GM23338 (cell line): ENCODE measurements around the gene SLC39A11. TPM values are rescaled to one million over a fixed set of nuclear protein-coding genes. Genes with fewer than 3 reads are reported as not detected.

Source experiments
- ATAC-seq: fragments of 200-7000 bp; cut with Tn5 transposase; 3 replicates; pipeline ENCODE4 v1.9.1; 2020
- DNase-seq: peaks from one replicate; pipeline ENCODE4 v3.0.0-alpha.2; 2015; ENCODE audit warnings: low spot score
- H2AFZ ChIP-seq: fragments of 200-600 bp; sonication (generic); 2 replicates; pipeline ENCODE4 v1.8.0; 2016; ENCODE audit warnings: antibody characterized with exemption, mild to moderate bottlenecking, moderate library complexity
- H3F3A ChIP-seq: fragments of 200-600 bp; sonication (generic); replicated peaks from 2 replicates; pipeline ENCODE4 v1.8.0; 2017; ENCODE audit warnings: antibody characterized with exemption, mixed run types, low read depth
- H3K27ac ChIP-seq: fragments of 200-600 bp; sonication (generic); 2 replicates; pipeline ENCODE4 v1.6.1; 2016; ENCODE audit warnings: low read depth
- H3K27me3 ChIP-seq: fragments of 200-600 bp; sonication (generic); 2 replicates; pipeline ENCODE4 v1.8.0; 2016; ENCODE audit warnings: mild to moderate bottlenecking, mixed run types, moderate library complexity; ENCODE audit not compliant: insufficient read depth
- H3K36me3 ChIP-seq: fragments of 200-600 bp; sonication (generic); 2 replicates; pipeline ENCODE4 v1.8.0; 2016; ENCODE audit warnings: mild to moderate bottlenecking; ENCODE audit not compliant: insufficient read depth
- H3K4me1 ChIP-seq: fragments of 200-600 bp; sonication (generic); 2 replicates; pipeline ENCODE4 v1.8.0; 2016; ENCODE audit warnings: mild to moderate bottlenecking, moderate library complexity; ENCODE audit not compliant: insufficient read depth
- H3K4me2 ChIP-seq: fragments of 200-600 bp; sonication (generic); 2 replicates; pipeline ENCODE4 v1.7.1; 2017; ENCODE audit warnings: mixed run types
- H3K4me3 ChIP-seq: fragments of 200-600 bp; sonication (generic); 2 replicates; pipeline ENCODE4 v1.6.1; 2016; ENCODE audit warnings: mixed run types
- H3K79me2 ChIP-seq: fragments of 200-600 bp; sonication (generic); replicated peaks from 2 replicates; pipeline ENCODE4 v1.8.0; 2017; ENCODE audit warnings: mild to moderate bottlenecking; ENCODE audit not compliant: insufficient read depth
- H3K9me2 ChIP-seq: fragments of 200-600 bp; sonication (generic); 2 replicates; pipeline ENCODE4 v1.8.0; 2017; ENCODE audit not compliant: insufficient read depth
- H4K20me1 ChIP-seq: fragments of 200-600 bp; sonication (generic); replicated peaks from 2 replicates; pipeline ENCODE4 v1.8.0; 2017; ENCODE audit warnings: mild to moderate bottlenecking; ENCODE audit not compliant: insufficient read depth
- H3K27ac Mint-ChIP-seq: 2 replicates; pipeline ENCODE4 v1.8.0; 2020; ENCODE audit warnings: inconsistent platforms, mild to moderate bottlenecking, moderate library complexity, mixed read lengths
- H3K27me3 Mint-ChIP-seq: 3 replicates; pipeline ENCODE4 v1.8.0; 2022; ENCODE audit warnings: low read depth, mild to moderate bottlenecking, moderate library complexity, mixed read lengths, inconsistent platforms; ENCODE audit not compliant: insufficient read depth, poor library complexity
- H3K36me3 Mint-ChIP-seq: 3 replicates; pipeline ENCODE4 v1.8.0; 2021; ENCODE audit warnings: low read depth, mild to moderate bottlenecking, inconsistent platforms, moderate library complexity, mixed read lengths
- H3K4me1 Mint-ChIP-seq: 3 replicates; pipeline ENCODE4 v1.8.0; 2020; ENCODE audit warnings: mild to moderate bottlenecking, inconsistent platforms, mixed read lengths
- H3K4me3 Mint-ChIP-seq: 3 replicates; pipeline ENCODE4 v1.8.0; 2021; ENCODE audit warnings: moderate library complexity, mild to moderate bottlenecking, inconsistent platforms, mixed read lengths
- H3K9me3 Mint-ChIP-seq: 3 replicates; pipeline ENCODE4 v1.8.0; 2020; ENCODE audit warnings: moderate library complexity, mild to moderate bottlenecking, inconsistent platforms, mixed read lengths
- CREB1 ChIP-seq: fragments of 250-450 bp; sonication (Bioruptor Pico); IDR thresholded peaks from 2 replicates; pipeline ENCODE4 v1.5.0; 2020; ENCODE audit warnings: low read depth, mild to moderate bottlenecking, moderate library complexity
- CTCF ChIP-seq, 2 experiments: fragments of 200-600 bp in 1 of 2; sonication (generic) in 1 of 2; conservative IDR thresholded peaks; 2 replicates each; pipeline versions ENCODE4 v1.5.1 to v1.6.1; 2016 to 2017; ENCODE audit warnings: antibody characterized with exemption in 2 of 2, low read depth in 2 of 2, mild to moderate bottlenecking in 2 of 2, moderate library complexity in 1 of 2
- EZH2 ChIP-seq: fragments of 200-600 bp; sonication (generic); IDR thresholded peaks from one replicate; pipeline ENCODE4 v1.8.0; 2017; ENCODE audit warnings: antibody characterized with exemption, mild to moderate bottlenecking, low read depth; ENCODE audit not compliant: unreplicated experiment
- EZH2phosphoT487 ChIP-seq: fragments of 200-600 bp; sonication (generic); IDR thresholded peaks from one replicate; pipeline ENCODE4 v1.8.1; 2018; ENCODE audit warnings: antibody characterized with exemption; ENCODE audit not compliant: unreplicated experiment
- JUNB ChIP-seq: IDR thresholded peaks from one replicate; pipeline ENCODE4 v1.6.1; 2016; ENCODE audit warnings: antibody characterized with exemption; ENCODE audit not compliant: unreplicated experiment
- POLR2AphosphoS5 ChIP-seq: IDR thresholded peaks from 2 replicates; pipeline ENCODE4 v1.6.1; 2016; ENCODE audit warnings: antibody characterized with exemption, low read depth
- REST ChIP-seq: IDR thresholded peaks from one replicate; pipeline ENCODE4 v1.6.1; 2018; ENCODE audit warnings: antibody characterized with exemption; ENCODE audit not compliant: unreplicated experiment
- STAT1 ChIP-seq: IDR thresholded peaks from one replicate; pipeline ENCODE4 v1.6.1; 2016; ENCODE audit warnings: antibody characterized with exemption; ENCODE audit not compliant: unreplicated experiment
- ZNF462 ChIP-seq: fragments of 250-450 bp; sonication (Bioruptor Pico); IDR thresholded peaks from 2 replicates; pipeline ENCODE4 v1.5.0; 2020; ENCODE audit warnings: mild to moderate bottlenecking, moderate library complexity
- polyA plus RNA-seq: library from polyadenylated mRNA; unstranded; fragments of >200 nt; fragmentation: Nextera tagmentation; extraction: Ambion mirVana; gene quantifications from 2 replicates; pipeline ENCODE4 v1.2.1, GENCODE V29; 2016
- total RNA-seq: library from RNA; depleted of rRNA; stranded (reverse); fragments of >200 nt; shearing (Covaris generic); gene quantifications from 2 replicates; pipeline ENCODE4 v1.2.3, GENCODE V29; 2014
- TF ChIP-seq, protein P1 (sequence below): IDR thresholded peaks from 2 replicates; pipeline ENCODE4 v1.6.1; 2016; ENCODE audit warnings: antibody characterized with exemption

The SLC39A11 gene
- total and polyA plus RNA-seq, 2 experiments from 2014 or later = 10.8 to 18.1 TPM

- Histone ChIP-seq H3K9me2 (no peaks in the 10 kb centered on the region), H3K4me1 (no peaks in the 10 kb centered on the region), H3K36me3 (no peaks in the 10 kb centered on the region), H3K79me2 (no peaks in the 10 kb centered on the region), H3K27me3 (no peaks in the 10 kb centered on the region), H3K4me3 (no peak overlapping the region), H3F3A (no peaks in the 10 kb centered on the region), H4K20me1 (no peaks in the 10 kb centered on the region), H2AFZ (no peak overlapping the region), H3K4me2 (no peak overlapping the region), H3K27ac (no peak overlapping the region)
- Mint-ChIP-seq H3K9me3 (0 out of 3 replicates have a peak, but pooled peaks cover 3% of the 10 kb centered on the region), H3K4me1 (no peaks in the 10 kb centered on the region), H3K36me3 (peaks cover 9% of the 10 kb centered on the region; the same call in 1 of the 3 replicates), H3K27ac (no peak overlapping the region), H3K4me3 (no peak overlapping the region), H3K27me3 (no peaks in the 10 kb centered on the region)
- TF ChIP-seq CTCF (conservative IDR thresholded peaks at IDR 0.05; ENCODE audit: low read depth in 2 of 2) (no peak), ZNF462 (CRISPR knock-in tag) (no peak), POLR2AphosphoS5 (no peak), EZH2 (no peak), STAT1 (no peak), EZH2phosphoT487 (no peak), CREB1 (CRISPR knock-in tag) (no peak), JUNB (no peak), REST (no peak)
- TF ChIP-seq, protein P1, sequence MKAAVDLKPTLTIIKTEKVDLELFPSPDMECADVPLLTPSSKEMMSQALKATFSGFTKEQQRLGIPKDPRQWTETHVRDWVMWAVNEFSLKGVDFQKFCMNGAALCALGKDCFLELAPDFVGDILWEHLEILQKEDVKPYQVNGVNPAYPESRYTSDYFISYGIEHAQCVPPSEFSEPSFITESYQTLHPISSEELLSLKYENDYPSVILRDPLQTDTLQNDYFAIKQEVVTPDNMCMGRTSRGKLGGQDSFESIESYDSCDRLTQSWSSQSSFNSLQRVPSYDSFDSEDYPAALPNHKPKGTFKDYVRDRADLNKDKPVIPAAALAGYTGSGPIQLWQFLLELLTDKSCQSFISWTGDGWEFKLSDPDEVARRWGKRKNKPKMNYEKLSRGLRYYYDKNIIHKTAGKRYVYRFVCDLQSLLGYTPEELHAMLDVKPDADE = no peak
- no peak for ATAC-seq
- no peak for DNase-seq
Observed at GRCh38 chr17:73071066-73071999, 21.2 kb downstream of the SLC39A11 start.
